Fibroblast of lung (primary cell): ENCODE measurements around the gene AFAP1L2. TPM values are rescaled to one million over a fixed set of nuclear protein-coding genes. Genes with fewer than 3 reads are reported as not detected.

Experiments used
- DNase-seq, 2 donors: peaks; one replicate each; pipeline versions ENCODE4 v3.0.0 to v3.0.0-alpha.2; 2010; ENCODE audit warnings: low read depth in 2 of 2
- H2AFZ ChIP-seq: 2 replicates; pipeline ENCODE4 v1.5.1; 2012; ENCODE audit warnings: low read length, control low read depth, inconsistent platforms
- H3K27ac ChIP-seq: 2 replicates; pipeline ENCODE4 v1.5.1; 2011; ENCODE audit warnings: low read length, control low read depth; ENCODE audit not compliant: insufficient read depth
- H3K27me3 ChIP-seq: 2 replicates; pipeline ENCODE4 v1.5.1; 2011; ENCODE audit warnings: mild to moderate bottlenecking, low read length; ENCODE audit not compliant: control insufficient read depth, insufficient read depth
- H3K36me3 ChIP-seq: 2 replicates; pipeline ENCODE4 v1.5.1; 2011; ENCODE audit warnings: low read length; ENCODE audit not compliant: control insufficient read depth, insufficient read depth
- H3K4me1 ChIP-seq: 2 replicates; pipeline ENCODE4 v1.5.1; 2011; ENCODE audit warnings: low read length; ENCODE audit not compliant: control insufficient read depth, insufficient read depth; ENCODE audit errors: extremely low read depth
- H3K4me2 ChIP-seq: 2 replicates; pipeline ENCODE4 v1.5.1; 2011; ENCODE audit warnings: low read length, control low read depth; ENCODE audit not compliant: insufficient read depth; ENCODE audit errors: extremely low read depth
- H3K4me3 ChIP-seq, 4 experiments: fragments of 200-600 bp in 1 of 4; sonication (generic) in 1 of 4; replicated peaks in 1 of 4; 2 replicates each; pipeline ENCODE4 v1.5.1; 2011 to 2016; ENCODE audit warnings: low read length in 4 of 4, low read depth in 3 of 4, mild to moderate bottlenecking in 3 of 4, control low read depth in 2 of 4, inconsistent platforms in 1 of 4, mixed read lengths in 1 of 4; ENCODE audit not compliant: insufficient read depth in 1 of 4; ENCODE audit errors: control extremely low read depth in 1 of 4
- H3K79me2 ChIP-seq: 2 replicates; pipeline ENCODE4 v1.5.1; 2012; ENCODE audit warnings: mild to moderate bottlenecking, low read length, inconsistent platforms; ENCODE audit not compliant: control insufficient read depth, insufficient read depth
- H3K9ac ChIP-seq: 2 replicates; pipeline ENCODE4 v1.5.1; 2011; ENCODE audit warnings: mild to moderate bottlenecking, low read length, control low read depth; ENCODE audit not compliant: insufficient read depth
- H3K9me3 ChIP-seq: 2 replicates; pipeline ENCODE4 v1.5.1; 2012; ENCODE audit warnings: low read depth, low read length; ENCODE audit not compliant: control insufficient read depth, insufficient read depth
- H4K20me1 ChIP-seq: 2 replicates; pipeline ENCODE4 v1.5.1; 2011; ENCODE audit warnings: low read length; ENCODE audit not compliant: control insufficient read depth, insufficient read depth; ENCODE audit errors: extremely low read depth
- CTCF ChIP-seq, 2 donors: IDR thresholded peaks in 1 of 2; conservative IDR thresholded peaks in 1 of 2; 1 replicate in 1 of 2; 2 replicates in 1 of 2; pipeline ENCODE4 v1.5.1; 2011 to 2012; ENCODE audit warnings: low read length in 2 of 2, control low read depth in 1 of 2, inconsistent platforms in 1 of 2, low read depth in 1 of 2, mild to moderate bottlenecking in 1 of 2
- EZH2 ChIP-seq: IDR thresholded peaks from 2 replicates; pipeline ENCODE4 v1.5.1; 2012; ENCODE audit warnings: low read length, control low read depth, mild to moderate bottlenecking; ENCODE audit errors: missing control alignments
- polyA plus RNA-seq, 2 donors: library from polyadenylated mRNA; depleted of rRNA in 1 of 2; stranded (reverse) in 1 of 2; unstranded in 1 of 2; fragments of >200 nt; gene quantifications; 2 replicates each; pipeline ENCODE4 v1.2.1, GENCODE V29; 2011 to 2012; ENCODE audit warnings: missing spikeins in 1 of 2
- total RNA-seq: library from RNA; depleted of rRNA; stranded (reverse); fragments of >200 nt; gene quantifications from 2 replicates; pipeline ENCODE4 v1.2.1, GENCODE V29; 2014

The AFAP1L2 gene
- total and polyA plus RNA-seq, 2 donors (not counting 1 experiment from before 2014, with no cell fraction given): 0.17 to 9.6 TPM

GRCh38 chr10:114284346-114285071 is 119.8 kb downstream of the AFAP1L2 start:
- Histone ChIP-seq H3K4me1 (peaks cover 3% of the 10 kb centered on the region), H4K20me1 (no peaks in the 10 kb centered on the region), H3K27me3 (peaks cover 10% of the 10 kb centered on the region), H3K4me2 (no peak overlapping the region), H3K9ac (no peak overlapping the region), H3K36me3 (no peaks in the 10 kb centered on the region), H3K27ac (no peak overlapping the region), H3K79me2 (no peaks in the 10 kb centered on the region), H3K4me3 (no peak overlapping the region), H3K9me3 (no peaks in the 10 kb centered on the region), H2AFZ (no peak overlapping the region)
- TF ChIP-seq CTCF (conservative IDR thresholded peaks at IDR 0.05 in 1 of 2, IDR thresholded peaks at IDR 0.05 in 1 of 2; ENCODE audit: low read depth in 1 of 2, low read length in 2 of 2) (no peak), EZH2 (no peak)
- DNase-seq: no peak

GRCh38 chr10:114283535-114284234 is 120.6 kb downstream of the AFAP1L2 start:
- H3K36me3 ChIP-seq: no peaks in the 10 kb centered on the region
- H3K9me3 ChIP-seq: no peaks in the 10 kb centered on the region
- H3K4me2 ChIP-seq: no peak overlapping the region
- peaks cover 15% of the 10 kb centered on the region for H3K27me3 ChIP-seq
- TF ChIP-seq EZH2 (no peak), CTCF (conservative IDR thresholded peaks at IDR 0.05 in 1 of 2, IDR thresholded peaks at IDR 0.05 in 1 of 2; ENCODE audit: low read depth in 1 of 2, low read length in 2 of 2) (no peak)
- peaks cover 3% of the 10 kb centered on the region for H3K4me1 ChIP-seq
- H3K27ac ChIP-seq: no peak overlapping the region
- no peak for DNase-seq
- H3K9ac ChIP-seq: no peak overlapping the region
- no peaks in the 10 kb centered on the region for H3K79me2 ChIP-seq
- H3K4me3 ChIP-seq: no peak overlapping the region
- H2AFZ ChIP-seq: no peak overlapping the region
- no peaks in the 10 kb centered on the region for H4K20me1 ChIP-seq

GRCh38 chr10:114283091-114283490 is 121.2 kb downstream of the AFAP1L2 start:
- DNase-seq: no peak
- H3K27ac ChIP-seq: no peak overlapping the region
- no peaks in the 10 kb centered on the region for H3K79me2 ChIP-seq
- no peaks in the 10 kb centered on the region for H3K36me3 ChIP-seq
- H3K4me2 ChIP-seq: no peak overlapping the region
- no peak overlapping the region for H3K9ac ChIP-seq
- no peak for TF ChIP-seq EZH2
- TF ChIP-seq CTCF (conservative IDR thresholded peaks at IDR 0.05 in 1 of 2, IDR thresholded peaks at IDR 0.05 in 1 of 2; ENCODE audit: low read depth in 1 of 2, low read length in 2 of 2): no peak
- H3K27me3 ChIP-seq: peaks cover 19% of the 10 kb centered on the region
- no peaks in the 10 kb centered on the region for H3K9me3 ChIP-seq
- H2AFZ ChIP-seq: no peak overlapping the region
- peaks cover 3% of the 10 kb centered on the region for H3K4me1 ChIP-seq
- no peak overlapping the region for H3K4me3 ChIP-seq
- no peaks in the 10 kb centered on the region for H4K20me1 ChIP-seq
